Measurements from ENCODE around the gene ABCB1.

Gene ABCB1

DNA sequence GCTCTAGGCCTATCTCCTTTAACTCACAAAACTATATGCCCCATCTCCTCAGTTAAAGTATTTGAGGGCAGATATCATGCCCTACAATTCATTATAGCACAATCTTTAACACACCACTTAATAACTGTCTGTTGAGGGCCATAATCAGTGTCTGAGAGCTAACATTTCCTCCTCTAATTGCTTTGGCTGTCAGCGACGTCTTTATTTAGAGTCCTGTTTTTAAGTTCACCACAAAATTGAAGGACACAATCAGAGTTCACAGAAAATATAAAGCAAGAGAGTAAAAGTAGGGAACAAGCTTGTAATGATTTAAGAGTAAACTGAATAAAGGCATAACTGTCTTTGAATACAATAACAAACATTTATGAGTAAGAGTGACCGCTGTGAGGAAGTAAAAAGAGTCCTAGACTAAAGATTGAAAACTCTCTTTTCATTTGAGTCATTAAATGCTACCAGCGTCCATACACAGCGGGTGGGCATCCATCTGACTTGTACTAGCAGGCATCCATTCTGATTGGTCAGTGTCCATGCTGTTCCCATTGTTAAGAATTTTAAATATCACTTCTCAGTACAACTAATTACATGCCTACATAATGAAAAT is 86.8 kb downstream of the ABCB1 start:
- no peak for DNase-seq (ENCODE audit: low read depth)

DNA sequence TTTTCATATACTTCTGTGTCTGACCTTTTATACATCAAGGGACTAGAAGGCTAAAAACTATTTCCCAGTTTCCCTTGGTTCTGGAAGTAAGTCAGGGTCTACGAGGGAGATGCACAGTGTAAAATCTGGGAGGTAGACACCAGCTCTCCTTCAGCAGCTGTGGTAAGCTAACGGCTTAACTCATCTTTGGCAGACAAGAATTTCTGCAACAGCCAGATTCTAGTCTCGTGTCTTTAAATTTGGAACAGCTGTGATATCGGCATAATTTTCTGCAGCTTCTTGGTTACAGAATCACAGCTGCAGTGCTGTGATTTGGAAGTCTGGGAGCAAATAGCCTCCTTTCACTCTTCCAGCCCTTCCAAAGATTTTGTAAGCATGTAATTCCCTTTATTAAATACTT is 87.8 kb downstream of the ABCB1 start:
- no peak for DNase-seq (ENCODE audit: low read depth)

DNA sequence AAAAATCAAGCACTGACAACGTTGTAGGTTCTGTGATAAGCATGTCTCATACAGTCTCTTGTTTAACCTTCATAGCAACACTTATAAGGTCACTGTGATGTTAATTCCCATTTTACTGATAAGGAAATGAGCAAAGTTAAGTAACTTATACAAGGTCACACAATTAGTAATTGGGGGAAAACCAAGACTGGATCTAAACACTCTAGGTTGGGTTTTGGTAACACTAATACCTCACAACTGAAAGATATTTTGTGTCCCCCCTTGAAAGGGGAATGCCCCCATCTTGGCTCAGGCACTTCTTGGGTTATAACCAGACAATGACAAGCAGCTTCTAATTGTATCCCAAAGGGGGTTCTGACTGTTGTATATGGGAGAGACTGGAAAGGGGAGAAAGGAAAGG is 89.2 kb downstream of the ABCB1 start:
- no peak for DNase-seq (ENCODE audit: low read depth)

DNA sequence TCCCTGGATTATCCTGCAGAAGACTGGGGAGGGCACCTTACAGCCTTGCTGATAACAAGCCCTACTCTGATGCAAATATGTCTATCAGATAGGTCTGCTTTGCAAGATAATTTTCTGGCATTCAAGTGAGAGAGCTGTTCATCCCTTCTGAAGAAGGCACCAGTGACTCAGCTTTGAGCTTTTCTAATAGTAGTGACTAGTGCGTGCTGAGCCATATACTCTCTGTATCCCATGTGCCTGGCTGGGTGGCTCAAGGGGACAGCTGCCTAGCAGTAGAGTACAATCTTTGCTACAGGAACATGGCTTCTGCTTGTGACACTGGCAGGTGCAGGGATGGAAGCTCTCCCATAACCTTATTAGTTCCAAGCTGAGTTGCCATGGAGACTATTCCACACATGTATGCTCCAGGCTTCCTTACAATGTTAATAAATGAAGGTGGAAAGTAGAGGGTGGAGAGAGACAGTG is 90.2 kb downstream of the ABCB1 start:
- no peak for DNase-seq (ENCODE audit: low read depth)

DNA sequence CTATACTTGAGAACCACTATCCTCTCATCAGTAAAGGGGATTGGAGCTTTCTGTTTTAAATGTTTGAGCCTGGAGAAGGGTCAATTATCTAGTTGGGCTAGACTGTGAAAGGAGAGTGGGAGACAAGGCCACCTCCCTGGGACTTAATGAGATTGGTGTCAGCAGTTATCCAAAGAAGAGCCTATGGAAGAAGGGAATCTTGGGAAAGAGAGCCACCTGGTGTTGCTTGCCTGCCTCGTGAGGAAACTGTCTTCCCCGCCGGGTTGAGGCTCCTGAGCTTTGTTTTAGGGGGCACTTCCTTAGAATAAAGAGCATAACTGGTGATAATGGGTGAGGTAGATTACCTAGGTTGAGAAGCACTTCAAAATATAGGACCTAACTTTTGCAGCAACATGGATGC is 93.2 kb downstream of the ABCB1 start:
- DNase-seq (ENCODE audit: low read depth) = no peak

DNA sequence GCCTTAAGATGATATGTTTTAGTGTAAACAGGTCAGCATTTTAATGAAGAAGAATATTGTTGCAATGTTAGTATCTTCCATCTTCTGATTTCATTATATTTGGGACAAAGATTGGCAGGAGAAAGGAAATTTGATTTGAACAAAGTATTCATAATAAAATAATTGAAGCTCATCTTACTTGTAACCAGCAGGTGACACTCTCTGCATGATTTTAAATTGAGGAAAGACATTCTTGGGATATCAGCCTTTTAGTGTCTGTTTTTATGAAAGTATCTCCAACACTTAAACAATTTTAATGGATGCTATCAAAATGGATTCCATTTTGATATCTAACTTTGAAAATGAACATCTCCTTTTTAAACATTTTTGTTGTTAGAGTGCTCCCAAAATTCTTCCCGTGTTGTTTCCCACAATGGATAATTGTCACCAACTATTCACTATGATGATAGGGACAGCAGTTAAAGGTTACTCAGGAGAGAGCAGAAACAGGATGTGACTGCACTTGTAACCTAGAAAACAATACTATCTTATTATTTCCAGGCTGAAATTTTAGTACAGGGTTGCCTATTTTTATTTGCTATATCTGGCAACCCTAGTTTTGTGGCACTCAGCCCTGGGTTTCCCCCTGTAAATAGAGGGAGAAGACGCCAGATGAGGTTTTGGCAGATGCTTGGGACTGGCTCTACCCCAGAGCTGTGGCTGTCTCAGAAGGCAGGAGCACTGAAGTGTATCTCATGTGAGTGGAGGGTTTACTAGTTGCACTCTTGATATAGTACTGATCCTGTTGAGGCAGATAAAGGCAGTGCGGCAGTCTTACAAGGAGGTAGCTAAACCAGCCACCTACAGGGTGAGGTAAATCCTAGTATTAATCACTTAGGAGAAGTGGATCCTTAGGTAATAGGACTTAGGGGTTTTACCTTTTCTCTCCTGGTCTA is 94.2 kb downstream of the ABCB1 start:
- no peak for DNase-seq (ENCODE audit: low read depth)

DNA sequence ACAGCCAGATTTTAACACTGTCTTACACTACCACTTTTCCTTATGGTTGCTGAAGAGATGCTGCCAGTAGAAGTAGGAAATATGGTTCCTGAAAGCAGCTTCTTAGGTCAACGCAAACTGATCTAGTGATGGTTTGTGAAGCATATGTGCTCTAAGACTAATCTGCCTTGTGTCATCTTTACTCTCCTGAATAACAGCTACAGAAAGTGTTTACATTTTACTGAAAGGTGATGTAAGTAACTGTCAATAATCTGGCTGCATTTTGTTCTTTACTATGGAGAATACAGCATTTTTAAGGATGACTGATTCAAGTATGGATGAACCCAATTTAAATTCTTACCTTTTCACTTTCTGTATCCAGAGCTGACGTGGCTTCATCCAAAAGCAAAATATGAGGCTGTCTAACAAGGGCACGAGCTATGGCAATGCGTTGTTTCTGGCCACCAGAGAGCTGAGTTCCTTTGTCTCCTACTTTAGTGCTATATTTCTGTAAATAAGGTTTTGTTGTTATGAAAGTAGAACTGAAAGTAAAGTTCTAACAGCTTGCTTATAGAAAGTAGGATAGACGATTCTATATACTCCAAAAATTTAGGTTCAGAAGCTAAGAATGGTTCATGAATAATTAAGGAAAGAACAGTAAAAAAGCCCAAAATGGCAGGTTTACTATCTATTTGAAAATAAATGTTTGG is 95.0 kb downstream of the ABCB1 start:
- DNase-seq (ENCODE audit: low read depth) = no peak

DNA sequence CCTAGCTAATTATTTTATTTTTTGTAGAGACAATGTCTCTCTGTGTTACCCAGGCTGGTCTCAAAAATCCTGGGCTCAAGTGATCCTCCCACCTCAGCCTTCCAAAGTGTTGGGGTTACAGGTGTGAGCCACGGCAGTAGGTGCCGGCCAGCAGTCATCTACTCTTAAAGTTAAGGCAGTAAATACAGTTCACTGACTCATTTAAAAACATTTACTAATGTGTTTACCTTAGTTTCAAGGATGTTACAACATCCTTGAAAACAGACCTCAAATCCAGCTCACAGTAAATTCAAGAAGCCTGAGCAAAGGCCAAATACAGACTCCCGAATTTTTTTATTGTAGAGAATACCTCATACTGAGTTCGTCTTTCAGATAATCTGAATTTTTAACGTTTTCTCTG is 95.6 kb downstream of the ABCB1 start:
- DNase-seq (ENCODE audit: low read depth) = no peak

DNA sequence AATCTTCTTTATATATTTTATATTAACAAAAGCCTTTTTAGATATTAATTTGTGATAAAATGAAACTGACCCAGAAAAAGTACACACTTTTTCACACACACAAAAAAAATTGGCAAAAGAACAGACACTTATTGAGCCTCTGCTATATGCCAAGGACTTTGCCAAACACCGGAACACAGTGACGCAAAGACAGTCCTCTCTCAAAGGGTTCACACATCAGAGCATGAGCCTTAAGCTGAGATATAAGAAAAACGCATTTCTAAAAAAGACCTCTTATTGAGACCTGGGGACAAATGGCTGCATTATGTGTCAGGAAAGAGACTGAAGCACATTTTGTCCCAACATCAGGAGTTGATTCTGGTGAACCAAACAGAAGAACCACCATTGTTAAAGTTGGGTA is 101.2 kb downstream of the ABCB1 start:
- DNase-seq (ENCODE audit: low read depth) = no peak

DNA sequence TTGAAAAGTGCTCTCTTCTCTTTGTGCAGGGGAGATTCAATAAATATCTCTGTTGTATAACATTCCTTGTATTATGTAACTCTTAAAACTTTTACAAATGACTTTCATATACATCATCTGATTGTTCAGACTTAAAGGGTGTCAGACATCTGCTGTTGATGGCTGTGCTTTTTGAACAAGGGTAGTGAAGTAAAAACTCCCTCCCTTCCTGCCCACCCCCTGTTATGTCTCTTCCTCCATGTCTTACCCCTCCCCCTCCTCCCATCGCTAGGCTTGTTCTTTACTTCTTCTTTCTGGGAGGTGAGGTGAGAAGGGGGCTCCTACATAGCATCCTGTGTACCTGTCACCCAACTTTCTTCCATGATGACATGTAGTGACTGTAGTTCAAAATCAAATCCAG is 101.8 kb downstream of the ABCB1 start:
- DNase-seq (ENCODE audit: low read depth) = no peak

DNA sequence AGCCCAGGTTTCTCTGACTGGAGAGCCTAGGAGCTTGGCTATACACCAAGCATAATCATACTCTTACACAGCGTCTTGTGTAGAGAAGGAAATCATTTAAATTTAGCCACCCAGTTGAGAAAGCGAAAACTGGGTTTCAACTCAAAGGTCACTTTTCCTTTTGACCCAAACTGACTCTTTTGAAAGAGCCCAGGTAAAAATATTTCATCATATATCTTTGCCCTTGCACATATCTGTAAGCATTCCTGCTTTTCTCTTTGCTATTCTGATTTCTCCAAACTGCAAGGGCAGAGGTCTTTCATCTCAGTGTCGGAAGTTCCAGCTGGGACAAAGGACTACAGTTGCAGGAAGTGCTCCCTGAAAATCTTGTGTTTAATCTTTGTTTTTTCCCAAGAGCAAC is 103.2 kb downstream of the ABCB1 start:
- DNase-seq (ENCODE audit: low read depth) = no peak

DNA sequence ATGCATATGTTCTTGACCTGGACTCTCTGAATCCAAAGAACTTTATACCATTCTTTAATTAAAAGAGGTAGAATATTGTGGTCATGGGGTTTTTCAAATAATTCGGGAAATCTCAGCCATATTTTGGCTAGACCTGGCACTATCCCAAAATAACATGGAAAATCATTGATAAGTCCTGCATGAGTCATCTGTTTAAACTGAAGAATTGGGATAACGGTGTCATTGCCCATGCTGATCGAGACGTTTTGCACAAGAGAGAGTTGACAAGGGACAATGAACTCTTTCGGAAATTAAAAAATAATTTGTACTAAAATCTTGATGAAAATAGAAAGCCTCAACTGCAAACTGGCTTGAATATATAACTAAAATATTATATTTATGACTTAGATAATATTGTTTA is 105.3 kb downstream of the ABCB1 start:
- no peak for DNase-seq (ENCODE audit: low read depth)

DNA sequence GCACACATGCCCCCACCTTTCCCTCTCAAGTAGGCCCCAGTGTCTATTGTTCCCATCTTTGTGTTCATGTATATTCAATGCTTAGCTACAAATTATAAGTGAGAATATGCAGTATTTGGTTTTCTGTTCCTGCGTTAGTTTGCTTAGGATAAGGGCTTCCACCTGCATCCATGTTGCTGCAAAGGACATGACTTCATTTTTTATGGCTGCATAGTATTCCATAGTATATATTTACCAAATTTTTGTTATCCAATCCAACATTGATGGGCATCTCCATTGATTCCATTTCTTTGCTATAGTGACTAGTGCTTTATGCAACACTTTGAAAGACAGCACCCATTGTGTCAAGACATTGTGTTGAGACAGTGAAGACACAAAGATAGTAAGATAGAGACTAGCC is 106.2 kb downstream of the ABCB1 start:
- no peak for DNase-seq (ENCODE audit: low read depth)

DNA sequence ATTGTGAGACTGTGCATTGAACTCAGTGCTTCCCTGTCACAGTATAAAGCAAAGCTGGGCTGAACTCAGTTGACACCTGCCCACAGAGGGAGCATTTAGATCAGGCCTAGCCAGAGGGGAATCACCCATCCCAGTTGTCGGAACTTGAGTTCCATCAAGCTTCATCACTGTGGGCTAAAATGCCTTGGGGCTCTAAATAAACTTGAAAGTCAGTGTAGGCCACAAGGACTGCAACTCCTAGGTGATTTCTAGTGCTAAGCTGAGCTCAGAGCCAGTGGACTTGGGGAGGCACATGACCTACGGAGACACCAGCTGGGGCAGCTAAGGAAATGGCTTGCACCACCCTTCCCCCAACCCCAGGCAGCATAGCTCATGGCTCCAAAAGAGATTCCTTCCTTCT is 117.6 kb downstream of the ABCB1 start:
- no peak for DNase-seq (ENCODE audit: low read depth)

DNA sequence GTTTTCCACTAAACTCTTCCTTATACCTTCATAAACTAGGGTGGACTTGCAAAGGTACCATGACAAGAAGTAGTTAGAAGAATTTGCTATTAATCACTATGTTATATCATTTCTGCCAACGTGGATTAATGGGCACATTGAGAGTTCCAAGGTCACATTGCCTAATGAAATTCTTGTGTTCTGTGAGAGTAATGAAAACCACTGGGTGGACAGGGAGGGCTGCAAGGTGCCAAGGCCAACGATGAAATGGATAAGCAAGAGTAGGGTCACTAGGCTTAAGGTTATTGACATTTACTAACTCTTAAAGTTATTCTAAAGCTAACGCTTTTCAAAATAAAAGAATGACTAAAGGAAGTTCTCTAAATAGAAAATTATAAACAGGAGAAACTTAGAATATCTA is 118.6 kb downstream of the ABCB1 start:
- DNase-seq (ENCODE audit: low read depth) = no peak

DNA sequence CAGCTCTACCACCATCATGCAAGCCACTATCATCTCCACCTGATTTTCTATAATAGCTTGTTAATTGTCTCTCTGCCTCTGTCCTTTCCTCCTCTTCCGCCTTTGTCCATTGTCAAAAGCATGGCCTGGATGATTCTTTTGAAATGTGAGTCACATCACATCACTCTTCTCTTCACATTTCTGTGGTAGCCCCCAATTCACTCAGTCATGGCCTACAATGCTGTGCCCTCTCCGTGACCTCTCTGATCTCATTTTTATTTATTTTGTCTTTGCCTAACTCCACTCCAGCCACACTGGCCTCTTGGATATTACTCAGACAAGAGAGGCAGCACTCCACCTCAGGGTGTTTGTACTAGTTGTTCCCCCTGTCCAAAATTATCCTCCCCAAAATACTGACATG is 120.3 kb downstream of the ABCB1 start:
- DNase-seq (ENCODE audit: low read depth) = no peak

DNA sequence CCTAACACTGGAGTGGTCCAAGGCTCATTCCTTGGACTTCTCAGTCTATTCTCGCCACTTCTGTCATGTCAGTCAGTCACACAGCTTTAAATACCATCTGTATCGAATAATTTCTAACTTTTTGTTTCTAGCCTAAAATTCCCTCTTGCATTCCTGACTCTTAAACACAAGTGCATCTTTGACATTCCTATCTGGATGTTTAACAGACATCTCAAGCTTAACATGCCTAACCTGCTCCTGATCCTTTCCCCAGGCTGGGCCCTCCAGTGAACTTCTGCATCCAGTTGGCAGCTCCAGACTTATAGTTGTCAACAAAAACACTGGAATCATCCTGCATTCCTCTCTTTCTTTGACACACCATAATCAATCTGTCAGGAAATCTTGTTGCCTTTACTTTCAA is 120.7 kb downstream of the ABCB1 start:
- no peak for DNase-seq (ENCODE audit: low read depth)

DNA sequence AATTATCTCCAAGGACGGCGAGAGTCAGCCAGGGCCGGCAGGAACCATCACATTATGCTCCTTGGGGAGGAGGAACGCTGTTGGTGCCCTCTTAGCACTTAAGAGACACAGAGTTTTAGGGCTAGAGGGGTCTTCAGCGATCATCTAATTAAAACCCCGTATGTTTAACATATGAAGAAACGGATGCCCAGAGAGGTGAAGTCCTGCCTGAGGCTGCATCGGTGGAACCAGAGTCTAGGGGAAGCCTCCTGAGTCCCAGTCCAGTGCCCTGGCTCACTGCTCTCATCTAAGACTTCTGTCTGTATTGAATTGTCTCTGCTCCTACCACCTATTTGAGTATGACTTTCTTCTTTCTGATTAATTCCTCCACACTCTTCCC is 124.5 kb downstream of the ABCB1 start:
- no peak for DNase-seq (ENCODE audit: low read depth)

DNA sequence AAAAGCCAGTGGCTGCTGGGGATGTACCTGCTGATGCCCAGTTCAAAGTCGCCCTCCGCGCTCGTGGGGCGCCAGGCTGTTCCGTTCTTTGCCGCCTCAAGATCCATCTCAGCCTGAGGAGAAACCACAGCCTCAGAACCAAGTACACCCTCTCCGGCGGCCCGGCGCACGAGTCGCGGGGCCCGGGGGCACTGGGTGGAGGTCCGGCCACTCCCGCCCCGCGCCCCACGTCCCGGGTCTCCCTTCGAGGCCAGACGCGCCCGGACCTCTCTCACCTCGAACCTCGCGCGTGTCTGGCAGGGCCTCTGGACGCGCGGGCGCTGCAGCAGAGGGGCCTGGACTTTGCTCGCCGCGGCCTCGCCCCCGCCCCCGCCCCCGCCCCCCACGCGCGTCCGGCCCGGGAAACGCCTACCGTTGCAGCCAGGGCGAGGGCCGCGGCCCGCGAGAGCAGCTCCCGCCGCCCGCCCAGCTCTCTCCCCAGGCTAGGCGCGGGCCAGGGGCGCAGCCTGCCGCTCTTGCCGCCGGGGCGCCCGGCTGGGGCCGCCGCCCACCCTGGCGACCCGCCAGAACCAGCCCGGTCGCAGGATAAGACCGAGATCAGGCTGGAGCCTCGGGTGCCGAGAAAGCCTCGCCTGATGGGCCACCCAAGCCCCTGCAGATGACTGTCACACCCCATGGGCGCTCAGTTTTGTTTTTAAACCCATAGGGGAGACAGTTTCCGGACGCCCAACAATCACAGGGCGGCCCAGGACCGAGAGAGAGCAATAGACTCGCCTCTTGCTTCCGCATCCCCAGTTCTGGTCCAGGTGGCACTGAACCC is 125.1 kb downstream of the ABCB1 start, which contains the start of gene ABCB4:
TSS of gene ABCB4 (minus strand) at position 322 of the 820 bp plus-strand sequence. CDS start at position 107, 215 bp downstream.
- DNase-seq (ENCODE audit: low read depth) = no peak

DNA sequence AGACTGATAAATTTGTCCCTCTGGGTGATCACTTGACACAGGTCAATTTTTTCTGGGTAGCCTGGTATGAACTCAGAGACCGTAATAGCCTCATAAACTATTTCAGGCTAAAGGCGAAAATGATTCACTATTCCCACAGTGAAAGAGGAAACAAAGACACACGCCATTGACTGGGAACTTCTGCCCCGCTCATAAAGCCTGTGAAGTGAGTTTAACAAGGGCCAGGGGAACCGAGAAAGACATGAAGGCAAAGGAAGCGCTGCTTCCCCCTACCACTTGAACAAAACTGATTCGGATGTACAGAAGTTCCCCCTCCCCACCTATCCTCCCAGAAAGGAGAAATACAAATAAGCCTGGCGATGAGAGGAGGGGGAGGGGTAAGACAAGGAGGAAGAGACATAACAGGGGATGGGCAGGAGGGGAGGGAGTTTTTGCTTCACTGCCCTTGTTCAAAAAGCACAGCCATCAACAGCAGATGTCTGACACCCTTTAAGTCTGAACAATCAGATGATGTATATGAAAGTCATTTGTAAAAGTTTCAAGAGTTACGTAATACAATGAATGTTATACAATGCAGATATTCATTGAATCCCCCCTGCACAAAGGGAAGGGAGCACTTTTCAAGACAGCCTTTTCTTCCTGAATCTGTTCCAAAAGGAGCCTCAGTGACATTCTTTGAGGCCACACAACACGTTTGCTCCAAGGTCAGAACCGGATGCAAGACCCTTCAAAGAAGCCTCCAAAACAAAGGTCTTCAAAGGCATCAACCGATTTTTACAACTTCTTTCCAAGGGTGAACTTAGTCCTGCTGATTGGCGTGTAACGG is 125.9 kb downstream of the ABCB1 start:
- no peak for DNase-seq (ENCODE audit: low read depth)

DNA sequence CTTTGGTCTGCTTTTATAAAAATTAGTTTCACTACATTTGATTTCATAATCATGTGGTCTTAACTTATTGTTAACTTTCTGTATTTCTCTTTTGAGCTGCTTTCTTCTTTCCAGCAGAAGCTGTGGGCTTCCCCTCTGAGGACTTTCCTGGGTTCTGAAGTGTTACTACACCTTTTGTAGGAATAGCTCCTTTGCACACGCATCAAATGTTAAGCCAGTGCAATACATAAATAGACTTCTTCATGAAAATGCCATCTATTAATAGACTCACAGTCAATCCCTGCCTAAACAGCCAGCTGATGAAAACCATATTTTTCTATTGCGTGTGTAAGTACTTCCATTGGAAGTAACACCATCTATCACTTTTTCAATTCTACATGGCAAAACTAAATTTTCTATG is 126.7 kb downstream of the ABCB1 start:
- DNase-seq (ENCODE audit: low read depth) = no peak

All from activated T-cell treated with anti-CD3 and anti-CD28 coated beads for 48 hours (primary cell).